Immature natural killer cell (primary cell): ENCODE results near the gene NT5DC3. TPM values are rescaled to one million over a fixed set of nuclear protein-coding genes. Genes with fewer than 3 reads are reported as not detected.

ENCODE experiments used
- DNase-seq, 3 donors: peaks; one replicate each; pipeline ENCODE4 v3.0.0; 2022; ENCODE audit warnings: mixed read lengths in 1 of 3
- H3K27ac Mint-ChIP-seq, 6 donors: one replicate each; pipeline ENCODE4 v1.8.0; 2020; ENCODE audit warnings: mixed read lengths in 6 of 6, mild to moderate bottlenecking in 5 of 6, inconsistent platforms in 4 of 6, moderate library complexity in 3 of 6
- H3K27me3 Mint-ChIP-seq, 3 donors: one replicate each; pipeline ENCODE4 v1.8.0; 2020 to 2021; ENCODE audit warnings: low read depth in 3 of 3, mild to moderate bottlenecking in 3 of 3, mixed read lengths in 3 of 3, moderate library complexity in 3 of 3, inconsistent platforms in 1 of 3
- H3K36me3 Mint-ChIP-seq, 3 donors: one replicate each; pipeline ENCODE4 v1.8.0; 2020; ENCODE audit warnings: mixed read lengths in 3 of 3, inconsistent platforms in 2 of 3, mild to moderate bottlenecking in 2 of 3
- H3K4me1 Mint-ChIP-seq, 2 donors: one replicate each; pipeline ENCODE4 v1.8.0; 2020; ENCODE audit warnings: inconsistent platforms in 2 of 2, mild to moderate bottlenecking in 2 of 2, mixed read lengths in 2 of 2, moderate library complexity in 1 of 2
- H3K4me3 Mint-ChIP-seq, 5 donors: one replicate each; pipeline ENCODE4 v1.8.0; 2020; ENCODE audit warnings: mild to moderate bottlenecking in 5 of 5, mixed read lengths in 5 of 5, inconsistent platforms in 3 of 5, moderate library complexity in 3 of 5
- H3K9me3 Mint-ChIP-seq, 6 donors: one replicate each; pipeline ENCODE4 v1.8.0; 2020; ENCODE audit warnings: mild to moderate bottlenecking in 6 of 6, mixed read lengths in 6 of 6, inconsistent platforms in 4 of 6, moderate library complexity in 3 of 6
- polyA plus RNA-seq, 3 donors: library from polyadenylated mRNA; unstranded; fragments of 300-500 nt; fragmentation: Illumina TruSeq; gene quantifications; one replicate each; pipeline ENCODE4 v1.2.3, GENCODE V29; 2021

NT5DC3 gene
- polyA plus RNA-seq, 3 donors from 2014 or later: 0.07 to 0.31 (median 0.09) TPM

GRCh38 chr12:103786201-103786600 lies 54.8 kb downstream of the NT5DC3 start:
- Mint-ChIP-seq H3K4me1 (no peaks in the 10 kb centered on the region), H3K9me3 (no peaks in the 10 kb centered on the region), H3K27ac (no peak overlapping the region), H3K36me3 (peaks cover 7 to 15% (median 8%) of the 10 kb centered on the region in 3 donors), H3K27me3 (peaks cover 0 to 2% (median 1%) of the 10 kb centered on the region in 3 donors), H3K4me3 (no peak overlapping the region)
- no peak for DNase-seq

- Mint-ChIP-seq H3K9me3 (no peaks in the 10 kb centered on the region), H3K4me3 (no peak overlapping the region), H3K27me3 (peaks cover 0 to 1% (median 0%) of the 10 kb centered on the region in 3 donors), H3K27ac (no peak overlapping the region), H3K4me1 (no peaks in the 10 kb centered on the region), H3K36me3 (peaks cover 7 to 15% (median 8%) of the 10 kb centered on the region in 3 donors)
- DNase-seq: no peak
Observed at GRCh38 chr12:103785243-103786031, 55.6 kb downstream of the NT5DC3 start.

GRCh38 chr12:103783744-103784664 lies 57.0 kb downstream of the NT5DC3 start:
- peaks cover 7 to 18% (median 13%) of the 10 kb centered on the region in 3 donors for H3K36me3 Mint-ChIP-seq
- H3K9me3 Mint-ChIP-seq: no peaks in the 10 kb centered on the region
- H3K4me1 Mint-ChIP-seq: no peaks in the 10 kb centered on the region
- H3K4me3 Mint-ChIP-seq: no peak overlapping the region
- no peak for DNase-seq
- peaks cover 0 to 1% (median 0%) of the 10 kb centered on the region in 3 donors for H3K27me3 Mint-ChIP-seq
- no peak overlapping the region for H3K27ac Mint-ChIP-seq

GRCh38 chr12:103782399-103782798 lies 58.6 kb downstream of the NT5DC3 start:
- no peak overlapping the region for H3K27ac Mint-ChIP-seq
- no peaks in the 10 kb centered on the region for H3K9me3 Mint-ChIP-seq
- no peak overlapping the region for H3K4me3 Mint-ChIP-seq
- peaks cover 7 to 18% (median 17%) of the 10 kb centered on the region in 3 donors for H3K36me3 Mint-ChIP-seq
- DNase-seq: no peak
- H3K27me3 Mint-ChIP-seq: peaks cover 0 to 1% (median 0%) of the 10 kb centered on the region in 3 donors
- no peaks in the 10 kb centered on the region for H3K4me1 Mint-ChIP-seq

GRCh38 chr12:103780992-103781391 lies 60.0 kb downstream of the NT5DC3 start:
- Mint-ChIP-seq H3K27ac (no peak overlapping the region), H3K4me3 (no peak overlapping the region), H3K36me3 (peaks cover 7 to 17% (median 16%) of the 10 kb centered on the region in 3 donors), H3K27me3 (peaks cover 0 to under 1% (median 0%) of the 10 kb centered on the region in 3 donors), H3K9me3 (no peaks in the 10 kb centered on the region), H3K4me1 (no peaks in the 10 kb centered on the region)
- no peak for DNase-seq

- H3K4me1 Mint-ChIP-seq: no peaks in the 10 kb centered on the region
- DNase-seq: no peak
- H3K36me3 Mint-ChIP-seq: peaks cover 7 to 17% (median 14%) of the 10 kb centered on the region in 3 donors
- no peak overlapping the region for H3K27ac Mint-ChIP-seq
- no peaks in the 10 kb centered on the region for H3K9me3 Mint-ChIP-seq
- H3K27me3 Mint-ChIP-seq: no peaks in the 10 kb centered on the region
- no peak overlapping the region for H3K4me3 Mint-ChIP-seq
Observed at GRCh38 chr12:103780093-103780440, 61.0 kb downstream of the NT5DC3 start.

- no peak for DNase-seq
- no peaks in the 10 kb centered on the region for H3K27me3 Mint-ChIP-seq
- no peak overlapping the region for H3K27ac Mint-ChIP-seq
- peaks cover 7 to 17% (median 14%) of the 10 kb centered on the region in 3 donors for H3K36me3 Mint-ChIP-seq
- no peak overlapping the region for H3K4me3 Mint-ChIP-seq
- no peaks in the 10 kb centered on the region for H3K9me3 Mint-ChIP-seq
- H3K4me1 Mint-ChIP-seq: no peaks in the 10 kb centered on the region
Observed at GRCh38 chr12:103779410-103780092, 61.5 kb downstream of the NT5DC3 start.

- Mint-ChIP-seq H3K4me1 (no peaks in the 10 kb centered on the region), H3K9me3 (no peaks in the 10 kb centered on the region), H3K27me3 (no peaks in the 10 kb centered on the region), H3K4me3 (no peak overlapping the region), H3K27ac (no peak overlapping the region), H3K36me3 (peaks cover 4 to 13% (median 11%) of the 10 kb centered on the region in 3 donors)
- no peak for DNase-seq
Observed at GRCh38 chr12:103778781-103779180, 62.3 kb downstream of the NT5DC3 start.

GRCh38 chr12:103774977-103775560 lies 66.0 kb downstream of the NT5DC3 start:
- Mint-ChIP-seq H3K27me3 (no peaks in the 10 kb centered on the region), H3K4me1 (no peaks in the 10 kb centered on the region), H3K4me3 (no peak overlapping the region), H3K36me3 (peaks cover 3 to 9% (median 4%) of the 10 kb centered on the region in 3 donors), H3K27ac (no peak overlapping the region), H3K9me3 (no peaks in the 10 kb centered on the region)
- no peak for DNase-seq

- Mint-ChIP-seq H3K4me3 (no peak overlapping the region), H3K27ac (no peak overlapping the region), H3K27me3 (no peaks in the 10 kb centered on the region), H3K4me1 (no peaks in the 10 kb centered on the region), H3K36me3 (peaks cover 0 to 4% (median 0%) of the 10 kb centered on the region in 3 donors), H3K9me3 (no peaks in the 10 kb centered on the region)
- DNase-seq: no peak
Observed at GRCh38 chr12:103773109-103773910, 67.7 kb downstream of the NT5DC3 start.

GRCh38 chr12:103772367-103773108 lies 68.5 kb downstream of the NT5DC3 start:
- Mint-ChIP-seq H3K27ac (no peak overlapping the region), H3K4me3 (no peak overlapping the region), H3K27me3 (no peaks in the 10 kb centered on the region)

GRCh38 chr12:103771466-103771865 lies 69.6 kb downstream of the NT5DC3 start:
- Mint-ChIP-seq H3K4me1 (no peaks in the 10 kb centered on the region), H3K36me3 (peaks cover 0 to 4% (median 0%) of the 10 kb centered on the region in 3 donors), H3K9me3 (no peaks in the 10 kb centered on the region), H3K27me3 (no peaks in the 10 kb centered on the region), H3K4me3 (no peak overlapping the region), H3K27ac (no peak overlapping the region)
- DNase-seq: no peak

More at GRCh38 chr12:103772367-103773108, 68.5 kb downstream of the NT5DC3 start:
- no peaks in the 10 kb centered on the region for H3K4me1 Mint-ChIP-seq
- no peaks in the 10 kb centered on the region for H3K9me3 Mint-ChIP-seq
- peaks cover 0 to 4% (median 0%) of the 10 kb centered on the region in 3 donors for H3K36me3 Mint-ChIP-seq
- no peak for DNase-seq
